IMR-90 (cell line): ENCODE data around the gene CEP126. TPM values are rescaled to one million over a fixed set of nuclear protein-coding genes. Genes with fewer than 3 reads are reported as not detected.

Source experiments
- ATAC-seq: fragments of 200-7000 bp; cut with Tn5 transposase; 2 replicates; pipeline ENCODE4 v1.9.1; 2020; ENCODE audit warnings: low read depth, mild to moderate bottlenecking, moderate library complexity
- BruUV-seq: library from RNA; stranded (reverse); fragments of 400-500 nt; replicated peaks from 2 replicates; lab custom pipeline; 2021; lab: Mats Ljungman, UMichigan
- CTCF ChIA-PET: fragments of 300-600 bp; formaldehyde crosslinking; extraction: SDS; loops from one replicate; lab custom pipeline; 2021; ENCODE audit warnings: antibody characterized with exemption; lab: Yijun Ruan, JAX
- POLR2A ChIA-PET: fragments of 300-600 bp; sonication (Branson Sonifier 250); formaldehyde crosslinking; loops from one replicate; lab custom pipeline; 2022; ENCODE audit warnings: antibody characterized with exemption; ENCODE audit not compliant: unreplicated experiment; lab: Charles Lee
- DNase-seq: peaks from one replicate; pipeline ENCODE4 v3.0.0; 2013
- H2AFZ ChIP-seq: replicated peaks from 2 replicates; pipeline ENCODE3; 2013; ENCODE audit warnings: low read length, mild to moderate bottlenecking; ENCODE audit not compliant: poor library complexity
- H2AK5ac ChIP-seq: 2 replicates; pipeline ENCODE4 v1.6.1; 2013; ENCODE audit warnings: low read depth, low read length, inconsistent platforms
- H2AK9ac ChIP-seq: replicated peaks from 2 replicates; pipeline ENCODE3; 2013; ENCODE audit warnings: mild to moderate bottlenecking, low read depth, low read length, moderate library complexity; ENCODE audit not compliant: poor library complexity
- H2BK120ac ChIP-seq: 2 replicates; pipeline ENCODE4 v1.6.1; 2013; ENCODE audit warnings: low read depth, low read length, inconsistent platforms
- H2BK15ac ChIP-seq: 3 replicates; pipeline ENCODE4 v1.6.1; 2013; ENCODE audit warnings: low read depth, low read length, inconsistent platforms
- H2BK20ac ChIP-seq: 2 replicates; pipeline ENCODE4 v1.6.1; 2013; ENCODE audit warnings: low read depth, mild to moderate bottlenecking, inconsistent platforms, low read length, moderate library complexity
- H2BK5ac ChIP-seq: 2 replicates; pipeline ENCODE4 v1.6.1; 2013; ENCODE audit warnings: mild to moderate bottlenecking, low read depth, low read length, inconsistent platforms; ENCODE audit not compliant: poor library complexity, severe bottlenecking
- H3K14ac ChIP-seq: replicated peaks from 2 replicates; pipeline ENCODE4 v1.6.1; 2013; ENCODE audit warnings: low read depth, low read length, inconsistent platforms
- H3K18ac ChIP-seq: 2 replicates; pipeline ENCODE4 v1.6.1; 2013; ENCODE audit warnings: low read depth, low read length, control low read depth
- H3K23ac ChIP-seq: 2 replicates; pipeline ENCODE4 v1.6.1; 2013; ENCODE audit warnings: low read depth, low read length, inconsistent platforms
- H3K27ac ChIP-seq: 2 replicates; pipeline ENCODE4 v1.5.1; 2013; ENCODE audit warnings: mild to moderate bottlenecking, control low read depth, low read length; ENCODE audit not compliant: insufficient read depth
- H3K27me3 ChIP-seq: 2 replicates; pipeline ENCODE4 v1.6.1; 2013; ENCODE audit warnings: low read length; ENCODE audit not compliant: control insufficient read depth, insufficient read depth
- H3K36me3 ChIP-seq: 2 replicates; pipeline ENCODE4 v1.6.1; 2013; ENCODE audit warnings: low read length, mixed read lengths; ENCODE audit not compliant: control insufficient read depth, insufficient read depth
- H3K4ac ChIP-seq: 2 replicates; pipeline ENCODE4 v1.6.1; 2013; ENCODE audit warnings: low read depth, low read length, inconsistent platforms
- H3K4me1 ChIP-seq: 2 replicates; pipeline ENCODE4 v1.6.1; 2013; ENCODE audit warnings: low read length, mixed read lengths; ENCODE audit not compliant: control insufficient read depth, insufficient read depth
- H3K4me2 ChIP-seq: 2 replicates; pipeline ENCODE4 v1.6.1; 2013; ENCODE audit warnings: low read depth, mild to moderate bottlenecking, control low read depth, low read length, moderate library complexity
- H3K4me3 ChIP-seq: 2 replicates; pipeline ENCODE4 v1.5.1; 2013; ENCODE audit warnings: low read depth, mild to moderate bottlenecking, control low read depth, low read length, moderate library complexity; ENCODE audit not compliant: insufficient read depth
- H3K56ac ChIP-seq: 2 replicates; pipeline ENCODE4 v1.6.1; 2013; ENCODE audit warnings: low read length, inconsistent platforms; ENCODE audit not compliant: insufficient read depth; ENCODE audit errors: extremely low read depth
- H3K79me1 ChIP-seq, 2 experiments: 2 replicates each; pipeline ENCODE4 v1.6.1; 2013; ENCODE audit warnings: low read length in 2 of 2, inconsistent platforms in 1 of 2, low read depth in 1 of 2
- H3K9ac ChIP-seq: 2 replicates; pipeline ENCODE4 v1.6.1; 2013; ENCODE audit warnings: low read depth, low read length, control low read depth
- H3K9me1 ChIP-seq: 2 replicates; pipeline ENCODE4 v1.6.1; 2013; ENCODE audit warnings: low read length, inconsistent platforms; ENCODE audit not compliant: insufficient read depth
- H3K9me3 ChIP-seq: 2 replicates; pipeline ENCODE4 v1.6.1; 2013; ENCODE audit warnings: low read length; ENCODE audit not compliant: control insufficient read depth, insufficient read depth
- H4K20me1 ChIP-seq: 2 replicates; pipeline ENCODE4 v1.6.1; 2013; ENCODE audit warnings: low read length, inconsistent platforms; ENCODE audit not compliant: insufficient read depth
- H4K5ac ChIP-seq: 2 replicates; pipeline ENCODE4 v1.6.1; 2013; ENCODE audit warnings: mild to moderate bottlenecking, low read depth, low read length, control low read depth
- H4K8ac ChIP-seq, 2 experiments: 2 replicates each; pipeline ENCODE4 v1.6.1; 2013; ENCODE audit warnings: low read depth in 2 of 2, low read length in 2 of 2, control low read depth in 1 of 2, inconsistent platforms in 1 of 2
- H4K91ac ChIP-seq: 2 replicates; pipeline ENCODE4 v1.6.1; 2013; ENCODE audit warnings: low read depth, low read length, inconsistent platforms; ENCODE audit not compliant: insufficient read depth
- CHD1 ChIP-seq: IDR thresholded peaks from 2 replicates; pipeline ENCODE4 v1.6.1; 2012; ENCODE audit warnings: low read depth, low read length, improper control_type of control experiment
- CTCF ChIP-seq: conservative IDR thresholded peaks from 2 replicates; pipeline ENCODE4 v1.5.1; 2012; ENCODE audit warnings: mild to moderate bottlenecking, low read depth, low read length, improper control_type of control experiment
- FOS ChIP-seq: fragments of 150-350 bp; IDR thresholded peaks from 2 replicates; pipeline ENCODE4 v1.6.1; 2016; ENCODE audit warnings: low read depth, low read length
- MAZ ChIP-seq: IDR thresholded peaks from 2 replicates; pipeline ENCODE4 v1.6.1; 2012; ENCODE audit warnings: low read depth, mild to moderate bottlenecking, low read length, improper control_type of control experiment, moderate library complexity, borderline replicate concordance
- MXI1 ChIP-seq: IDR thresholded peaks from 2 replicates; pipeline ENCODE4 v1.6.1; 2012; ENCODE audit warnings: low read depth, mild to moderate bottlenecking, low read length, moderate library complexity, borderline replicate concordance
- NFE2L2 ChIP-seq: fragments of 150-350 bp; IDR thresholded peaks from 2 replicates; pipeline ENCODE4 v1.6.1; 2016; ENCODE audit warnings: low read depth, mild to moderate bottlenecking, low read length
- RCOR1 ChIP-seq: IDR thresholded peaks from 2 replicates; pipeline ENCODE4 v1.6.1; 2012; ENCODE audit warnings: mild to moderate bottlenecking, low read length, improper control_type of control experiment; ENCODE audit not compliant: insufficient replicate concordance
- WGBS, 2 experiments: methylation state at CpG; one replicate each; pipeline versions ENCODE4 v1.1.5 to v1.1.7; 2013; ENCODE audit warnings: missing lambda C conversion rate in 2 of 2; ENCODE audit not compliant: insufficient read length in 1 of 2; ENCODE audit errors: extremely low coverage in 2 of 2; 5-methylcytosine and 5-hydroxymethylcytosine counted together
- dilution Hi-C: fragments of 300-500 bp; cut with HindIII; formaldehyde crosslinking; loops from one replicate; pipeline ENCODE4 v1.14.3; 2018; ENCODE audit warnings: low sequenced_read_pairs; ENCODE audit not compliant: unreplicated experiment
- in situ Hi-C: fragments of 300-500 bp; cut with MboI; formaldehyde crosslinking; loops from 3 replicates; pipeline ENCODE4 v1.14.3; 2019; ENCODE audit warnings: low sequenced_read_pairs, inconsistent platforms, mixed read lengths
- intact Hi-C: fragments of 100-400 bp; cut with micrococcal nuclease; formaldehyde crosslinking; loops from 2 replicates; pipeline ENCODE4 v1.10.0; 2022
- polyA plus RNA-seq, 3 experiments: library from polyadenylated mRNA; depleted of rRNA; stranded (reverse); fragments of >200 nt; gene quantifications; 2 replicates each; pipeline ENCODE4 v1.2.3, GENCODE V29; 2012; ENCODE audit warnings: low replicate concordance in 1 of 3
- total RNA-seq: library from RNA; depleted of rRNA; stranded (reverse); fragments of >200 nt; gene quantifications from 2 replicates; pipeline ENCODE4 v1.2.3, GENCODE V29; 2012
- TF ChIP-seq, protein P1 (sequence below): fragments of 150-350 bp; IDR thresholded peaks from 2 replicates; pipeline ENCODE4 v1.6.1; 2016; ENCODE audit warnings: low read depth, mild to moderate bottlenecking, low read length, moderate library complexity, borderline replicate concordance

Gene CEP126
- total and polyA plus RNA-seq, 2 of the 4 experiments (the other 2 are of a cell fraction), result 0.72 to 1.4 TPM

DNA sequence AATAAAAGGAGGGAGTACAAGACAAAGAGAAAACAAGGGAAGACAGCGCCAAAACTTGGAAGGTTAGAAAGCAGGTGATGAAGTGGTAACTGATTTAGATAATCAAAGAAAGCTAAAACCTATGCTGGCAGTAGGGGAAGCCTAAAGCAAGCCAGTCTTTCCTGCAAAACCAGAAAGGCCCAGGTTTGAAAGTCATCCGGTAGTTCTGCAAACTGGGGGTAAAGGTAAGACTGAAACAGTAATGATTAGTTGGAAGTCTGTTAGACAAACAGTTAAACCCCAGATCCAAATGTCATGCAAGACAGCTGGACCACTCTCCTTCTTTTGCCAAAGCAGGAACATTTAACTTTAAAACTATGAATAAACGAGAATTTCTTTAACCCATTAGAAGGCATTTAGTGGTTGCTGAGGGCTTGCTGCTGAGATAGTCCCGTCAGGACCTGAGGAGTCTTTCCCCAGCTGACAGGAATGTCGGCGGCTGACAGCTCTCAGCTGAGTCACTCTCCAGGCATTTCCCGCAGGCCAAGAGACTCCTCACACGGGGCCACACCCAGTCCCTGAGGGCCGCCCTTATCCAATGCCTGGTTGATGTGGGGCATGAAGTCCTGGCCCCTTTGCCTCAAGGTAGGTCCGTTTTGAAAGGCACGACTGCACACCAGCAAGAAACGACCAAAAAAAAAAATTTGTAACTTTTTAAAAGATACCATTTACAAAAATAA, 96.1 kb downstream of the CEP126 start:
- Histone ChIP-seq H2BK15ac (peak overlapping the region; percentile 84; the same call in 2 of the 3 replicates), H3K4me1 (peaks cover 10% of the 10 kb centered on the region), H4K8ac (peak overlapping the region; percentile 70 to 86), H4K5ac (no peak overlapping the region), H3K23ac (peak overlapping the region; percentile 67), H2AK5ac (peak overlapping the region; percentile 50; the same call in 1 of the 2 replicates), H2BK5ac (peak overlapping the region; percentile 15), H2AFZ (peak overlapping the region; percentile 71), H2BK120ac (peak overlapping the region; percentile 95), H3K4me2 (peak overlapping the region; percentile 38), H4K91ac (peak overlapping the region; percentile 92), H2AK9ac (no peak overlapping the region), H3K27me3 (no peaks in the 10 kb centered on the region), H3K4me3 (no peak overlapping the region), H3K4ac (peak overlapping the region; percentile 88), H3K18ac (no peak overlapping the region; the same call in 1 of the 2 replicates), H3K56ac (peak overlapping the region; percentile 63; the same call in 1 of the 2 replicates), H2BK20ac (peak overlapping the region; percentile 96), H3K9me3 (no peaks in the 10 kb centered on the region), H3K79me1 (no peaks in the 10 kb centered on the region), H3K36me3 (no peaks in the 10 kb centered on the region), H3K14ac (peak overlapping the region; percentile 89), H3K9ac (no peak overlapping the region), H3K27ac (no peak overlapping the region; the same call in 1 of the 2 replicates), H4K20me1 (no peaks in the 10 kb centered on the region), H3K9me1 (0 out of 2 replicates have a peak, but pooled peaks cover 5% of the 10 kb centered on the region)
- POLR2A ChIA-PET, result no interaction called here
- intact Hi-C loops, result no loop called here
- WGBS, 2 experiments, result 0% methylated on average over 3 of the region's 12 CpGs; no CpG with 5 or more reads in 1 of the 2 experiments
- BruUV-seq, result no TSS peak
- ATAC-seq (peak; percentile 93), DNase-seq (peak; percentile 82)
- dilution Hi-C loops, result no loop called here
- TF ChIP-seq, protein P1, sequence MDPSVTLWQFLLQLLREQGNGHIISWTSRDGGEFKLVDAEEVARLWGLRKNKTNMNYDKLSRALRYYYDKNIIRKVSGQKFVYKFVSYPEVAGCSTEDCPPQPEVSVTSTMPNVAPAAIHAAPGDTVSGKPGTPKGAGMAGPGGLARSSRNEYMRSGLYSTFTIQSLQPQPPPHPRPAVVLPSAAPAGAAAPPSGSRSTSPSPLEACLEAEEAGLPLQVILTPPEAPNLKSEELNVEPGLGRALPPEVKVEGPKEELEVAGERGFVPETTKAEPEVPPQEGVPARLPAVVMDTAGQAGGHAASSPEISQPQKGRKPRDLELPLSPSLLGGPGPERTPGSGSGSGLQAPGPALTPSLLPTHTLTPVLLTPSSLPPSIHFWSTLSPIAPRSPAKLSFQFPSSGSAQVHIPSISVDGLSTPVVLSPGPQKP, result no peak
- no peak for TF ChIP-seq CHD1
- no peak for TF ChIP-seq CTCF
- no peak for TF ChIP-seq MAZ
- TF ChIP-seq NFE2L2, result no peak
- TF ChIP-seq MXI1, result 0 out of 2 replicates have a peak, but pooled peaks have one; percentile 24
- TF ChIP-seq RCOR1, result no peak
- 0 out of 2 replicates have a peak, but pooled peaks have one; percentile 33 for TF ChIP-seq FOS
- CTCF ChIA-PET, result interaction anchor here (0.6 to 1.3 kb wide), 2 partner anchors 73 to 258 kb away, joined by 3 to 4 read pairs; no protein-coding TSS in a partner anchor
- in situ Hi-C loops, result loop anchor here (10.0 kb wide), 1 partner anchor 566 kb away; no protein-coding TSS in a partner anchor
